Stomach (tissue), 4 donors: ENCODE results near the gene TLCD1.

Source experiments
- CTCF ChIP-seq, 7 experiments: fragments of 450-650 bp in 4 of 7; fragments of 200-600 bp in 3 of 7; sonication (generic) in 3 of 7; IDR thresholded peaks; one replicate each; pipeline ENCODE4 v1.5.1; 2016 to 2019; ENCODE audit warnings: antibody characterized with exemption in 7 of 7, control low read depth in 2 of 7, mild to moderate bottlenecking in 1 of 7
- EP300 ChIP-seq: sonication (generic); formaldehyde crosslinking; IDR thresholded peaks from one replicate; pipeline ENCODE4 v1.6.1; 2017; ENCODE audit warnings: antibody characterized with exemption
- POLR2A ChIP-seq, 4 donors: fragments of 450-650 bp; IDR thresholded peaks; one replicate each; pipeline ENCODE4 v1.6.1; 2016; ENCODE audit warnings: antibody characterized with exemption in 4 of 4, control low read depth in 2 of 4, mild to moderate bottlenecking in 1 of 4, moderate library complexity in 1 of 4
- POLR2AphosphoS5 ChIP-seq, 3 donors: sonication (generic); formaldehyde crosslinking; IDR thresholded peaks; one replicate each; pipeline ENCODE4 v1.6.1; 2016; ENCODE audit warnings: antibody characterized with exemption in 3 of 3

- no peak for TF ChIP-seq CTCF (IDR thresholded peaks at IDR 0.05)
- no peak for TF ChIP-seq POLR2AphosphoS5 (IDR thresholded peaks at IDR 0.05)
- no peak for TF ChIP-seq POLR2A (IDR thresholded peaks at IDR 0.05)
- TF ChIP-seq EP300, result no peak
Measured at GRCh38 chr17:28702752-28703150, 23.3 kb downstream of the TLCD1 start.
